Gastrocnemius medialis (tissue), 4 donors: ENCODE results near the gene ASB6.

Source experiments
- POLR2A ChIP-seq, 2 donors: fragments of 450-650 bp; IDR thresholded peaks; one replicate each; pipeline ENCODE4 v1.6.1; 2017; ENCODE audit warnings: antibody characterized with exemption in 2 of 2, mild to moderate bottlenecking in 2 of 2, moderate library complexity in 2 of 2
- TF ChIP-seq, protein P1 (sequence below), 5 experiments: fragments of 450-650 bp in 3 of 5; fragments of 200-600 bp in 2 of 5; sonication (generic) in 2 of 5; IDR thresholded peaks in 4 of 5; conservative IDR thresholded peaks in 1 of 5; 1 replicate in 4 of 5; 2 replicates in 1 of 5; pipeline ENCODE4 v1.5.1; 2016 to 2019; ENCODE audit warnings: antibody characterized with exemption in 5 of 5, mild to moderate bottlenecking in 3 of 5, moderate library complexity in 3 of 5

DNA sequence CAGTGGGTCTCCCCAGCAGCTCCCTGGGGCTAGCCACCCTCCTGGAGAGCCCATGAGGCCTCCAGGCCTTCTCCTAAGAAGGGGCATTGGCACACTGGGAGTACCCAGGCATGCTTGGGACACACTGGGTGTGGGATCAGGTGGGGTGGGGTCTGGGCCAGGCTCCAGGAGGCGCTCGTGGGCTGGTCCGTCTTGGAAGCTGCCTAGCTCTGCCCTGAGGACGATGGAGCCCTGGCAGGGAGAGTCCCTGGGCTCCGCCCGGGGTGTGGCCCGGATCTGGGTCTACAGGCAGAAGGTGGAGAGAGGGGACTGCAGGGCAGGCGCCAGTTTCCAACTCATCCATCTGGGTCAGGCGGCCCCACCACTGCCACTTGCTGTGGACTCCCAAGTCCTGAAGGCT is 25.9 kb upstream of the ASB6 start:
- TF ChIP-seq, protein P1, sequence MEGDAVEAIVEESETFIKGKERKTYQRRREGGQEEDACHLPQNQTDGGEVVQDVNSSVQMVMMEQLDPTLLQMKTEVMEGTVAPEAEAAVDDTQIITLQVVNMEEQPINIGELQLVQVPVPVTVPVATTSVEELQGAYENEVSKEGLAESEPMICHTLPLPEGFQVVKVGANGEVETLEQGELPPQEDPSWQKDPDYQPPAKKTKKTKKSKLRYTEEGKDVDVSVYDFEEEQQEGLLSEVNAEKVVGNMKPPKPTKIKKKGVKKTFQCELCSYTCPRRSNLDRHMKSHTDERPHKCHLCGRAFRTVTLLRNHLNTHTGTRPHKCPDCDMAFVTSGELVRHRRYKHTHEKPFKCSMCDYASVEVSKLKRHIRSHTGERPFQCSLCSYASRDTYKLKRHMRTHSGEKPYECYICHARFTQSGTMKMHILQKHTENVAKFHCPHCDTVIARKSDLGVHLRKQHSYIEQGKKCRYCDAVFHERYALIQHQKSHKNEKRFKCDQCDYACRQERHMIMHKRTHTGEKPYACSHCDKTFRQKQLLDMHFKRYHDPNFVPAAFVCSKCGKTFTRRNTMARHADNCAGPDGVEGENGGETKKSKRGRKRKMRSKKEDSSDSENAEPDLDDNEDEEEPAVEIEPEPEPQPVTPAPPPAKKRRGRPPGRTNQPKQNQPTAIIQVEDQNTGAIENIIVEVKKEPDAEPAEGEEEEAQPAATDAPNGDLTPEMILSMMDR (IDR thresholded peaks at IDR 0.05 in 4 of 5, conservative IDR thresholded peaks at IDR 0.05 in 1 of 5): no peak
- TF ChIP-seq POLR2A (IDR thresholded peaks at IDR 0.05): no peak
